Ovary (tissue), 9 donors: ENCODE measurements around the gene NCCRP1. TPM values are rescaled to one million over a fixed set of nuclear protein-coding genes. Genes with fewer than 3 reads are reported as not detected.

Source experiments
- DNase-seq, 5 donors: peaks; one replicate each; pipeline ENCODE4 v3.0.0-alpha.2; 2019 to 2020
- H3K27ac ChIP-seq, 2 donors: fragments of 200-600 bp; one replicate each; pipeline versions ENCODE4 v1.5.1 to v1.8.0; 2019 to 2022
- H3K27me3 ChIP-seq: fragments of 200-600 bp; one replicate; pipeline ENCODE4 v1.8.0; 2022
- H3K36me3 ChIP-seq: fragments of 200-600 bp; sonication (generic); one replicate; pipeline ENCODE4 v1.5.1; 2019
- H3K4me1 ChIP-seq: one replicate; pipeline ENCODE4 v1.8.1; 2013; ENCODE audit warnings: mild to moderate bottlenecking, moderate library complexity; ENCODE audit not compliant: insufficient read depth
- H3K4me3 ChIP-seq: fragments of 200-600 bp; sonication (generic); one replicate; pipeline ENCODE4 v1.5.1; 2017
- H3K9me3 ChIP-seq, 2 donors: fragments of 200-600 bp in 1 of 2; sonication (generic) in 1 of 2; one replicate each; pipeline versions ENCODE4 v1.5.1 to v1.8.1; 2013 to 2019; ENCODE audit warnings: mild to moderate bottlenecking in 1 of 2, moderate library complexity in 1 of 2
- CTCF ChIP-seq, 3 donors: fragments of 450-650 bp in 2 of 3; fragments of 200-600 bp in 1 of 3; IDR thresholded peaks; one replicate each; pipeline versions ENCODE4 v1.5.1 to v1.8.0; 2016 to 2022; ENCODE audit warnings: antibody characterized with exemption in 3 of 3, mild to moderate bottlenecking in 1 of 3
- EP300 ChIP-seq: sonication (generic); formaldehyde crosslinking; IDR thresholded peaks from one replicate; pipeline ENCODE4 v1.6.1; 2017; ENCODE audit warnings: antibody characterized with exemption
- POLR2A ChIP-seq: fragments of 450-650 bp; IDR thresholded peaks from one replicate; pipeline ENCODE4 v1.6.1; 2017; ENCODE audit warnings: antibody characterized with exemption, mild to moderate bottlenecking, moderate library complexity
- WGBS, 3 donors: extraction: QIAGEN DNeasy Blood & Tissue Kit in 1 of 3; methylation state at CpG; one replicate each; pipeline versions ENCODE4 v1.1.5 to v1.1.7; 2013 to 2017; 5-methylcytosine and 5-hydroxymethylcytosine counted together
- intact Hi-C, 4 donors: fragments of 100-400 bp; cut with DNase I; formaldehyde crosslinking; loops; one replicate each; pipeline versions ENCODE4 v1.11.0 to v1.15.1; 2022 to 2023
- polyA plus RNA-seq, 2 donors: library from polyadenylated mRNA; stranded (reverse); fragments of 200-250 nt in 1 of 2; fragments of 350-450 nt in 1 of 2; fragmentation: Illumina TruSeq in 1 of 2; extraction: RNeasy Lipid Tissue Mini Kit (QIAGEN cat#74804) in 1 of 2; gene quantifications; one replicate each; pipeline ENCODE4 v1.2.3, GENCODE V29; 2013 to 2014
- total RNA-seq, 7 donors: library from RNA; depleted of rRNA in 2 of 7; stranded (reverse); fragments of >200 nt in 2 of 7; fragmentation: NEBNext Ultra II Directional in 3 of 7; extraction: Animal tissue kit (Norgen Biotek cat#: 25700) in 3 of 7; gene quantifications; one replicate each; pipeline versions ENCODE4 v1.1.0 to v1.2.4, GENCODE V29; 2016 to 2023
- donor health status: DM: no; HTN: no; CAD: no; lungs with moderate emphysema.
- donor health status: DM: no; HTN: no; CAD: no.
- donor health status: Bipolar disorder and iron deficiency.
- donor health status: DM: yes; HTN: yes; CAD: no.
- donor health status: DM: no; HTN: no; CAD: no.
- donor health status: DM: yes; HTN: yes; CAD: no.

NCCRP1 gene
- total and polyA plus RNA-seq, 9 donors, result 0.05 to 4.4 (median 0.20) TPM; not detected in 4

GRCh38 chr19:39196320-39196719, 444 bp upstream of the NCCRP1 start:
- no peaks in the 10 kb centered on the region for H3K27me3 ChIP-seq
- no peak for TF ChIP-seq CTCF (IDR thresholded peaks at IDR 0.05)
- no peak for TF ChIP-seq POLR2A
- TF ChIP-seq EP300, result no peak

GRCh38 chr19:39197808-39198207, 1.0 kb downstream of the NCCRP1 start:
- TF ChIP-seq POLR2A, result no peak
- TF ChIP-seq CTCF (IDR thresholded peaks at IDR 0.05), result no peak
- no peak for TF ChIP-seq EP300
- Histone ChIP-seq H3K27me3 (no peaks in the 10 kb centered on the region), H3K27ac (no peak overlapping the region), H3K36me3 (no peaks in the 10 kb centered on the region), H3K4me3 (no peak overlapping the region), H3K4me1 (peaks cover 4% of the 10 kb centered on the region), H3K9me3 (no peaks in the 10 kb centered on the region)
- no peak for DNase-seq
- 59 to 64% (median 61%) methylated on average over 5 of the region's 5 CpGs for WGBS, 3 donors
- intact Hi-C loops, result no loop called here

More at GRCh38 chr19:39196320-39196719, 444 bp upstream of the NCCRP1 start:
- intact Hi-C loops, result no loop called here
- Histone ChIP-seq H3K9me3 (no peaks in the 10 kb centered on the region), H3K27ac (no peak overlapping the region), H3K4me3 (no peak overlapping the region), H3K4me1 (peaks cover 4% of the 10 kb centered on the region), H3K36me3 (no peaks in the 10 kb centered on the region)
- 20 to 30% (median 20%) methylated on average over 7 of the region's 7 CpGs for WGBS, 3 donors
- DNase-seq, result no peak

- Histone ChIP-seq H3K36me3 (no peaks in the 10 kb centered on the region), H3K27ac (no peak overlapping the region), H3K4me1 (peaks cover 4% of the 10 kb centered on the region), H3K9me3 (no peaks in the 10 kb centered on the region), H3K4me3 (no peak overlapping the region), H3K27me3 (no peaks in the 10 kb centered on the region)
- intact Hi-C loops, result no loop called here
- TF ChIP-seq CTCF (IDR thresholded peaks at IDR 0.05) (no peak), POLR2A (no peak), EP300 (no peak)
- WGBS, 3 donors, result 0 to 10% (median 4%) methylated on average over 10 to 11 of the region's 11 CpGs
- peak; percentile 51 to 81 (median 72) for DNase-seq
Observed at GRCh38 chr19:39199025-39199424, 2.3 kb downstream of the NCCRP1 start.

- no peak overlapping the region for H3K27ac ChIP-seq
- H3K4me1 ChIP-seq, result peaks cover 4% of the 10 kb centered on the region
- WGBS, 3 donors, result 72 to 76% (median 76%) methylated on average over 32 of the region's 32 CpGs
- no peak overlapping the region for H3K4me3 ChIP-seq
- H3K36me3 ChIP-seq, result no peaks in the 10 kb centered on the region
- DNase-seq, result no peak
- TF ChIP-seq CTCF (IDR thresholded peaks at IDR 0.05), result no peak
- no peak for TF ChIP-seq EP300
- no peak for TF ChIP-seq POLR2A
- no peaks in the 10 kb centered on the region for H3K27me3 ChIP-seq
- no peaks in the 10 kb centered on the region for H3K9me3 ChIP-seq
- intact Hi-C loops, result no loop called here
Observed at GRCh38 chr19:39200066-39200802, 3.5 kb downstream of the NCCRP1 start.
